B cell (primary cell): Measurements from ENCODE around the gene BRME1. TPM values are rescaled to one million over a fixed set of nuclear protein-coding genes. Genes with fewer than 3 reads are reported as not detected.

Experiments used
- ATAC-seq: fragments of 200-7000 bp; cut with Tn5 transposase; one replicate; pipeline ENCODE4 v1.10.0; 2021; ENCODE audit warnings: low read depth, mild to moderate bottlenecking, moderate number of reproducible peaks, moderate library complexity
- CTCF ChIA-PET: fragments of 350-600 bp; sonication (Branson Sonifier 250); formaldehyde crosslinking; loops from one replicate; lab custom pipeline; 2021; ENCODE audit warnings: antibody characterized with exemption, inconsistent platforms; lab: Charles Lee
- POLR2A ChIA-PET: fragments of 350-600 bp; sonication (Branson Sonifier 250); formaldehyde crosslinking; loops from one replicate; lab custom pipeline; 2021; ENCODE audit warnings: antibody characterized with exemption; lab: Charles Lee
- DNase-seq: peaks from one replicate; pipeline ENCODE4 v3.0.0; 2013
- H2AFZ ChIP-seq: 2 replicates; pipeline ENCODE4 v1.6.1; 2012; ENCODE audit warnings: mild to moderate bottlenecking, low read depth, low read length; ENCODE audit not compliant: insufficient read depth, poor library complexity, severe bottlenecking
- H3K27ac ChIP-seq, 2 donors: 1 replicate in 1 of 2; 2 replicates in 1 of 2; pipeline ENCODE4 v1.5.1; 2012 to 2013; ENCODE audit warnings: low read length in 2 of 2, mild to moderate bottlenecking in 2 of 2, moderate library complexity in 1 of 2
- H3K27me3 ChIP-seq, 4 experiments: fragments of 200-600 bp in 1 of 4; sonication (generic) in 1 of 4; replicated peaks in 1 of 4; 1 replicate in 2 of 4; 2 replicates in 2 of 4; pipeline versions ENCODE4 v1.6.1 to v1.7.0; 2013 to 2016; ENCODE audit warnings: low read length in 3 of 4, mild to moderate bottlenecking in 2 of 4, mixed read lengths in 1 of 4, moderate library complexity in 1 of 4; ENCODE audit not compliant: insufficient read depth in 4 of 4, control insufficient read depth in 3 of 4; ENCODE audit errors: control extremely low read depth in 1 of 4
- H3K36me3 ChIP-seq, 2 experiments: replicated peaks in 1 of 2; 1 replicate in 1 of 2; 2 replicates in 1 of 2; pipeline versions ENCODE4 v1.6.1 to v1.7.1; 2013; ENCODE audit warnings: low read length in 1 of 2; ENCODE audit not compliant: insufficient read depth in 2 of 2, control insufficient read depth in 1 of 2; ENCODE audit errors: control extremely low read depth in 1 of 2, extremely low read depth in 1 of 2
- H3K4me1 ChIP-seq, 2 donors: fragments of 200-600 bp in 1 of 2; sonication (generic) in 1 of 2; 1 replicate in 1 of 2; 2 replicates in 1 of 2; pipeline versions ENCODE4 v1.5.1 to v1.6.1; 2013 to 2017; ENCODE audit warnings: low read length in 2 of 2; ENCODE audit not compliant: control insufficient read depth in 2 of 2, insufficient read depth in 2 of 2
- H3K4me2 ChIP-seq: replicated peaks from 2 replicates; pipeline ENCODE3; 2012; ENCODE audit warnings: mild to moderate bottlenecking, low read depth, low read length; ENCODE audit not compliant: poor library complexity, severe bottlenecking
- H3K4me3 ChIP-seq, 5 experiments: fragments of 200-600 bp in 1 of 5; sonication (generic) in 1 of 5; 1 replicate in 3 of 5; 2 replicates in 2 of 5; pipeline versions ENCODE4 v1.5.1 to v1.7.0; 2011 to 2016; ENCODE audit warnings: low read length in 4 of 5, mild to moderate bottlenecking in 4 of 5, low read depth in 2 of 5, control low read depth in 1 of 5, moderate library complexity in 1 of 5; ENCODE audit not compliant: insufficient read depth in 1 of 5; ENCODE audit errors: control extremely low read depth in 1 of 5, extremely low read depth in 1 of 5
- H3K79me2 ChIP-seq: fragments of 200-600 bp; sonication (generic); one replicate; pipeline ENCODE4 v1.6.0; 2016; ENCODE audit warnings: low read length; ENCODE audit not compliant: control insufficient read depth, insufficient read depth
- H3K9ac ChIP-seq: fragments of 200-600 bp; sonication (generic); 2 replicates; pipeline ENCODE4 v1.6.1; 2017; ENCODE audit warnings: mild to moderate bottlenecking, low read length, moderate library complexity
- H3K9me3 ChIP-seq, 3 donors: one replicate each; pipeline versions ENCODE4 v1.6.1 to v1.7.1; 2013; ENCODE audit warnings: low read length in 2 of 3; ENCODE audit not compliant: control insufficient read depth in 2 of 3, insufficient read depth in 1 of 3; ENCODE audit errors: control extremely low read depth in 1 of 3
- H4K20me1 ChIP-seq: 2 replicates; pipeline ENCODE4 v1.6.0; 2012; ENCODE audit warnings: mild to moderate bottlenecking, low read length; ENCODE audit not compliant: insufficient read depth, control insufficient read depth, poor library complexity, severe bottlenecking
- H3K27ac Mint-ChIP-seq: one replicate; pipeline ENCODE4 v1.8.0; 2021; ENCODE audit warnings: mixed read lengths
- H3K27me3 Mint-ChIP-seq: one replicate; pipeline ENCODE4 v1.8.0; 2021; ENCODE audit warnings: mixed read lengths
- H3K4me1 Mint-ChIP-seq: one replicate; pipeline ENCODE4 v1.8.0; 2021; ENCODE audit warnings: mixed read lengths
- H3K4me3 Mint-ChIP-seq: one replicate; pipeline ENCODE4 v1.8.0; 2021; ENCODE audit warnings: mixed read lengths
- H3K9me3 Mint-ChIP-seq: one replicate; pipeline ENCODE4 v1.8.0; 2022; ENCODE audit warnings: mixed read lengths; ENCODE audit not compliant: insufficient read depth
- CTCF ChIP-seq: fragments of 200-600 bp; IDR thresholded peaks from one replicate; pipeline ENCODE4 v1.8.0; 2022; ENCODE audit warnings: antibody characterized with exemption, mild to moderate bottlenecking
- EZH2 ChIP-seq: IDR thresholded peaks from 2 replicates; pipeline ENCODE4 v1.6.1; 2012; ENCODE audit warnings: borderline replicate concordance, low read depth, mild to moderate bottlenecking, moderate library complexity, low read length; ENCODE audit not compliant: insufficient read depth, poor library complexity, severe bottlenecking
- WGBS: methylation state at CpG from one replicate; pipeline ENCODE4 v1.1.5; 2013; ENCODE audit warnings: missing lambda C conversion rate; ENCODE audit not compliant: insufficient coverage; 5-methylcytosine and 5-hydroxymethylcytosine counted together
- intact Hi-C: fragments of 100-400 bp; cut with micrococcal nuclease; formaldehyde crosslinking; loops from one replicate; pipeline ENCODE4 v1.10.0; 2022
- polyA plus RNA-seq: library from polyadenylated mRNA; depleted of rRNA; stranded (reverse); fragments of >200 nt; gene quantifications from 2 replicates; pipeline ENCODE4 v1.2.3, GENCODE V29; 2012
- total RNA-seq, 2 donors: library from RNA; stranded (reverse); fragments of 120-200 nt in 1 of 2; gene quantifications; 1 replicate in 1 of 2; 2 replicates in 1 of 2; pipeline versions ENCODE4 v1.2.3 to v1.2.4, GENCODE V29; 2013 to 2022

Gene BRME1
- total and polyA plus RNA-seq, 2 donors (not counting 1 experiment from before 2014, with no cell fraction given): 1.8 to 2.4 TPM

- Histone ChIP-seq H3K9me3 (no peaks in the 10 kb centered on the region), H3K36me3 (no peaks in the 10 kb centered on the region), H3K79me2 (no peaks in the 10 kb centered on the region), H3K27me3 (peaks cover 0 to 9% (median 0%) of the 10 kb centered on the region in 4 experiments), H3K4me1 (peaks cover 26 to 34% of the 10 kb centered on the region in 2 donors), H4K20me1 (no peaks in the 10 kb centered on the region), H3K4me2 (peak overlapping the region; percentile 73), H3K4me3 (no peak overlapping the region), H2AFZ (no peak overlapping the region), H3K9ac (no peak overlapping the region), H3K27ac (no peak overlapping the region)
- no peaks in the 10 kb centered on the region for H3K9me3 Mint-ChIP-seq
- no peak for TF ChIP-seq CTCF
- no peak for TF ChIP-seq EZH2
- no peak for ATAC-seq
- no peak overlapping the region for H3K27ac Mint-ChIP-seq
- H3K4me3 Mint-ChIP-seq: no peak overlapping the region
- 86% methylated on average over 12 of the region's 12 CpGs for WGBS
- H3K27me3 Mint-ChIP-seq: no peaks in the 10 kb centered on the region
- POLR2A ChIA-PET: interaction anchor here (0.6 kb wide), 1 partner anchor 168 kb away, joined by 9 read pairs; no protein-coding TSS in a partner anchor
- CTCF ChIA-PET: interaction anchor here (0.9 to 9.3 kb wide), 6 partner anchors 9 to 465 kb away, joined by 3 to 92 read pairs (median 10); partner anchors contain the start of gene MISP3
- peaks cover 25% of the 10 kb centered on the region for H3K4me1 Mint-ChIP-seq
- intact Hi-C loops: no loop called here
- no peak for DNase-seq
These were observed 23.1 kb downstream of the BRME1 start for GRCh38 chr19:13882836-13883235.

- intact Hi-C loops: no loop called here
- no peak overlapping the region for H2AFZ ChIP-seq
- ChIA-PET POLR2A (interaction anchor here (1.1 kb wide), 1 partner anchor 189 kb away, joined by 6 read pairs; no protein-coding TSS in a partner anchor), CTCF (interaction anchor here (0.9 to 9.3 kb wide), 8 partner anchors 9 to 466 kb away, joined by 3 to 92 read pairs (median 6); partner anchors contain the start of genes IL27RA and MISP3)
- peaks cover 26 to 34% of the 10 kb centered on the region in 2 donors for H3K4me1 ChIP-seq
- ATAC-seq: no peak
- no peak overlapping the region for H3K9ac ChIP-seq
- no peak overlapping the region for H3K27ac ChIP-seq
- 89% methylated on average over 5 of the region's 5 CpGs for WGBS
- Mint-ChIP-seq H3K9me3 (no peaks in the 10 kb centered on the region), H3K27me3 (no peaks in the 10 kb centered on the region), H3K4me1 (peaks cover 25% of the 10 kb centered on the region), H3K27ac (peak overlapping the region; percentile 78), H3K4me3 (no peak overlapping the region)
- no peaks in the 10 kb centered on the region for H3K36me3 ChIP-seq
- H3K4me3 ChIP-seq: no peak overlapping the region
- no peaks in the 10 kb centered on the region for H4K20me1 ChIP-seq
- H3K27me3 ChIP-seq: peaks cover 0 to 9% (median 0%) of the 10 kb centered on the region in 4 experiments
- TF ChIP-seq CTCF (no peak), EZH2 (no peak)
- no peaks in the 10 kb centered on the region for H3K79me2 ChIP-seq
- no peaks in the 10 kb centered on the region for H3K9me3 ChIP-seq
- H3K4me2 ChIP-seq: peak overlapping the region; percentile 73
- no peak for DNase-seq
These were observed 23.5 kb downstream of the BRME1 start for GRCh38 chr19:13882419-13882795.
